Vagina (tissue), 2 donors: ENCODE measurements around the gene PARD3. TPM values are rescaled to one million over a fixed set of nuclear protein-coding genes. Genes with fewer than 3 reads are reported as not detected.

Source experiments
- DNase-seq, 2 donors: peaks; one replicate each; pipeline ENCODE4 v3.0.0-alpha.2; 2017; ENCODE audit errors: extremely low spot score in 2 of 2
- H3K27ac ChIP-seq: fragments of 200-600 bp; sonication (generic); one replicate; pipeline ENCODE4 v1.5.1; 2019
- H3K27me3 ChIP-seq: fragments of 200-600 bp; sonication (generic); one replicate; pipeline ENCODE4 v1.5.1; 2019
- H3K36me3 ChIP-seq, 2 donors: fragments of 200-600 bp; sonication (generic); one replicate each; pipeline ENCODE4 v1.5.1; 2017 to 2019
- H3K4me1 ChIP-seq: fragments of 200-600 bp; sonication (generic); one replicate; pipeline ENCODE4 v1.5.1; 2019
- H3K4me3 ChIP-seq, 2 donors: fragments of 200-600 bp; sonication (generic); 1 replicate in 1 of 2; 2 replicates in 1 of 2; pipeline ENCODE4 v1.5.1; 2016 to 2019
- H3K9me3 ChIP-seq: fragments of 200-600 bp; sonication (generic); one replicate; pipeline ENCODE4 v1.5.1; 2019
- CTCF ChIP-seq, 3 experiments: fragments of 450-650 bp in 2 of 3; fragments of 200-600 bp in 1 of 3; sonication (generic) in 1 of 3; IDR thresholded peaks; one replicate each; pipeline ENCODE4 v1.5.1; 2017 to 2019; ENCODE audit warnings: antibody characterized with exemption in 3 of 3, mild to moderate bottlenecking in 2 of 3, moderate library complexity in 2 of 3
- POLR2A ChIP-seq, 2 donors: fragments of 450-650 bp; IDR thresholded peaks; one replicate each; pipeline ENCODE4 v1.6.1; 2017; ENCODE audit warnings: antibody characterized with exemption in 2 of 2, mild to moderate bottlenecking in 2 of 2, moderate library complexity in 2 of 2
- POLR2AphosphoS5 ChIP-seq, 2 donors: sonication (generic); formaldehyde crosslinking; IDR thresholded peaks; one replicate each; pipeline ENCODE4 v1.9.0; 2017; ENCODE audit warnings: antibody characterized with exemption in 2 of 2, mild to moderate bottlenecking in 2 of 2, low read depth in 1 of 2; ENCODE audit not compliant: insufficient read depth in 1 of 2
- intact Hi-C: fragments of 100-400 bp; cut with DNase I; formaldehyde crosslinking; loops from one replicate; pipeline ENCODE4 v1.15.1; 2023
- total RNA-seq: library from RNA; depleted of rRNA; stranded (reverse); fragments of >200 nt; gene quantifications from one replicate; pipeline ENCODE4 v1.2.3, GENCODE V29; 2016

Gene PARD3
- total RNA-seq, 1 donor from 2014 or later: 95.5 TPM

- H3K4me1 ChIP-seq: peaks cover 61% of the 10 kb centered on the region
- no peak overlapping the region for H3K27ac ChIP-seq
- no peak for TF ChIP-seq CTCF (IDR thresholded peaks at IDR 0.05)
Measured at GRCh38 chr10:34773636-34774630, 41.2 kb downstream of the PARD3 start.

GRCh38 chr10:34771525-34771924 lies 43.6 kb downstream of the PARD3 start:
- Histone ChIP-seq H3K4me1 (peaks cover 77% of the 10 kb centered on the region), H3K36me3 (no peaks in the 10 kb centered on the region), H3K27ac (no peak overlapping the region), H3K9me3 (no peaks in the 10 kb centered on the region), H3K27me3 (no peaks in the 10 kb centered on the region), H3K4me3 (no peak overlapping the region)
- no peak for DNase-seq
- TF ChIP-seq POLR2A (IDR thresholded peaks at IDR 0.05) (no peak), POLR2AphosphoS5 (IDR thresholded peaks at IDR 0.05; ENCODE audit: insufficient read depth in 1 of 2, low read depth in 1 of 2) (no peak), CTCF (IDR thresholded peaks at IDR 0.05) (no peak)
- intact Hi-C loops: no loop called here

More at GRCh38 chr10:34773636-34774630, 41.2 kb downstream of the PARD3 start:
- intact Hi-C loops: no loop called here
- no peaks in the 10 kb centered on the region for H3K36me3 ChIP-seq
- H3K4me3 ChIP-seq: no peak overlapping the region
- DNase-seq: no peak
- no peaks in the 10 kb centered on the region for H3K9me3 ChIP-seq
- no peaks in the 10 kb centered on the region for H3K27me3 ChIP-seq

GRCh38 chr10:34771106-34771505 lies 44.0 kb downstream of the PARD3 start:
- Histone ChIP-seq H3K9me3 (no peaks in the 10 kb centered on the region), H3K27me3 (no peaks in the 10 kb centered on the region), H3K4me3 (no peak overlapping the region), H3K36me3 (no peaks in the 10 kb centered on the region), H3K27ac (no peak overlapping the region), H3K4me1 (peaks cover 82% of the 10 kb centered on the region)
- no peak for DNase-seq
- intact Hi-C loops: no loop called here
- TF ChIP-seq CTCF (IDR thresholded peaks at IDR 0.05) (no peak), POLR2A (IDR thresholded peaks at IDR 0.05) (no peak), POLR2AphosphoS5 (IDR thresholded peaks at IDR 0.05; ENCODE audit: insufficient read depth in 1 of 2, low read depth in 1 of 2) (no peak)

- TF ChIP-seq POLR2A (IDR thresholded peaks at IDR 0.05) (no peak), POLR2AphosphoS5 (IDR thresholded peaks at IDR 0.05; ENCODE audit: insufficient read depth in 1 of 2, low read depth in 1 of 2) (no peak), CTCF (IDR thresholded peaks at IDR 0.05) (no peak)
- DNase-seq: no peak
- no peaks in the 10 kb centered on the region for H3K36me3 ChIP-seq
- H3K9me3 ChIP-seq: no peaks in the 10 kb centered on the region
- no peaks in the 10 kb centered on the region for H3K27me3 ChIP-seq
- intact Hi-C loops: no loop called here
- H3K4me3 ChIP-seq: no peak overlapping the region
- H3K27ac ChIP-seq: no peak overlapping the region
- peaks cover 84% of the 10 kb centered on the region for H3K4me1 ChIP-seq
Measured at GRCh38 chr10:34769899-34770298, 45.2 kb downstream of the PARD3 start.

GRCh38 chr10:34768972-34769330 lies 46.1 kb downstream of the PARD3 start:
- Histone ChIP-seq H3K4me3 (no peak overlapping the region), H3K27ac (peak overlapping the region; percentile 54), H3K9me3 (no peaks in the 10 kb centered on the region), H3K27me3 (no peaks in the 10 kb centered on the region), H3K4me1 (peaks cover 87% of the 10 kb centered on the region), H3K36me3 (no peaks in the 10 kb centered on the region)
- TF ChIP-seq POLR2A (IDR thresholded peaks at IDR 0.05) (no peak), CTCF (IDR thresholded peaks at IDR 0.05) (no peak), POLR2AphosphoS5 (IDR thresholded peaks at IDR 0.05; ENCODE audit: insufficient read depth in 1 of 2, low read depth in 1 of 2) (no peak)
- no peak for DNase-seq
- intact Hi-C loops: no loop called here
